ENCODE measurements around the gene PSIP1.

DNA sequence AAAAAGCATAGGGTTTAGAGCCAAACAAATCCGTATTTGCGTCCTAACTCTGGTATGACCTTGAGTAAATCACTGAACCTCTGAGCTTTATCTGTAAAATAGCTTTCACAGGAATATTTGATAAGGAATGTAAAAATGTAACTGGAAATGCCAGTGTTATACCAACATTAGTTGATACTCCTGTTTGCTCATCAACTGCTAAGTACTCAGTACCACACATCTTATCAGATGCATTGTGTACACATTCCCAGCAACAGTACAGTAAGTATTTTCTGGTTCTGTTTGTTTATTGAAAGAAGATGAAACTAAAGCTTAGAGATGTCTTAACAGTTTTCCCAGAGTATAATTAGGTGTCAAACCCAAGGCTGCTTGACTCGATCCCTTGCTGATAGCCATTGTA, 66.6 kb downstream of the PSIP1 start:
- TF ChIP-seq, protein P1, sequence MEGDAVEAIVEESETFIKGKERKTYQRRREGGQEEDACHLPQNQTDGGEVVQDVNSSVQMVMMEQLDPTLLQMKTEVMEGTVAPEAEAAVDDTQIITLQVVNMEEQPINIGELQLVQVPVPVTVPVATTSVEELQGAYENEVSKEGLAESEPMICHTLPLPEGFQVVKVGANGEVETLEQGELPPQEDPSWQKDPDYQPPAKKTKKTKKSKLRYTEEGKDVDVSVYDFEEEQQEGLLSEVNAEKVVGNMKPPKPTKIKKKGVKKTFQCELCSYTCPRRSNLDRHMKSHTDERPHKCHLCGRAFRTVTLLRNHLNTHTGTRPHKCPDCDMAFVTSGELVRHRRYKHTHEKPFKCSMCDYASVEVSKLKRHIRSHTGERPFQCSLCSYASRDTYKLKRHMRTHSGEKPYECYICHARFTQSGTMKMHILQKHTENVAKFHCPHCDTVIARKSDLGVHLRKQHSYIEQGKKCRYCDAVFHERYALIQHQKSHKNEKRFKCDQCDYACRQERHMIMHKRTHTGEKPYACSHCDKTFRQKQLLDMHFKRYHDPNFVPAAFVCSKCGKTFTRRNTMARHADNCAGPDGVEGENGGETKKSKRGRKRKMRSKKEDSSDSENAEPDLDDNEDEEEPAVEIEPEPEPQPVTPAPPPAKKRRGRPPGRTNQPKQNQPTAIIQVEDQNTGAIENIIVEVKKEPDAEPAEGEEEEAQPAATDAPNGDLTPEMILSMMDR (IDR thresholded peaks at IDR 0.05 in 4 of 5, conservative IDR thresholded peaks at IDR 0.05 in 1 of 5) = no peak
- no peak for TF ChIP-seq POLR2A (IDR thresholded peaks at IDR 0.05)

Measured in gastrocnemius medialis (tissue), 4 donors.